Measurements from ENCODE around the gene ECT2L.
"Not testable (repeated sequence)": the region's sequence is repeated elsewhere in the genome, so short reads cannot be mapped to it uniquely, and the experiment has no call there.

ECT2L gene

GRCh38 chr6:138865480-138866109 is 69.7 kb downstream of the ECT2L start:
- no peak for DNase-seq

DNA sequence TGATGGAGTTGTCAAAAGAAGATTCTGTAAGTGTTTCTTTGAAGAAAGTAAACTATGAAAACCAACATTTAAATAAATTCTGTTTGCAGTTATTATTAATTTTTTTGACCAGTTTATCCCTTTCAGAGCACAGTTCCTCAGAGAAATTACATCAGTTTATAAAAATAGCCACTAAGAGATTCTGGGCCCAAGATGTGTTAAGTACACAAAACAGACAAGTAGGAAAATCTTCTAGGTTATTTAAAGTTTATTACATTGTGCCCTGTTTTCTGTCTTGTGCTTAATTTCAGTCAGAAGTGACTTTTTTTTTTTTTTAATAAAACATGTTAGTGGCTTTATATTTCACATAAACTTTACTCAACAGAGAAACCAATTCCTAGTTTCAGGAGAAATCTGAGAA is 72.3 kb downstream of the ECT2L start:
- DNase-seq = no peak

DNA sequence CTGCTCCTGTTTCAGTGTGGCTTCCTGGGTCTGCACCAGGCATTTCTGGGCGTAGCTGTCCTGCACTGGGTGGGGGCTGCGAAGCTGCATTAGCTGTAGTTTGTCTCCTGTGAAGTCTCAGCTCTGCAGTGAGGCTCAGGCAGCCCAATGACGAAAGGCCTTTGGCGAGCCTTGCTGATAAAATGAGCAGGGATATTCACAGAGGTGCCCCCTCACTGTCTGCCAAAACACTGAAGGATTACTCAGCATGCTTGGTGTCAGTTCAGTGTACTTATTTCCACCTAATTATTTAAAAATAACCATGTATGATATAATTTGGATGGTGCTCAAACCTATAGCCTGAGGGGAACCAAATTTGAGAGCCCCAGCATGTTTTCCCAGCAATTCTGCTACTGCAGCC is 73.5 kb downstream of the ECT2L start:
- peak; percentile 22 to 48 for DNase-seq

GRCh38 chr6:138873191-138873590 is 77.3 kb downstream of the ECT2L start:
- no peak for DNase-seq

- no peak for DNase-seq
These were observed 86.6 kb downstream of the ECT2L start for GRCh38 chr6:138882369-138883017.

GRCh38 chr6:138885156-138885819 is 89.4 kb downstream of the ECT2L start:
- DNase-seq = no peak

DNA sequence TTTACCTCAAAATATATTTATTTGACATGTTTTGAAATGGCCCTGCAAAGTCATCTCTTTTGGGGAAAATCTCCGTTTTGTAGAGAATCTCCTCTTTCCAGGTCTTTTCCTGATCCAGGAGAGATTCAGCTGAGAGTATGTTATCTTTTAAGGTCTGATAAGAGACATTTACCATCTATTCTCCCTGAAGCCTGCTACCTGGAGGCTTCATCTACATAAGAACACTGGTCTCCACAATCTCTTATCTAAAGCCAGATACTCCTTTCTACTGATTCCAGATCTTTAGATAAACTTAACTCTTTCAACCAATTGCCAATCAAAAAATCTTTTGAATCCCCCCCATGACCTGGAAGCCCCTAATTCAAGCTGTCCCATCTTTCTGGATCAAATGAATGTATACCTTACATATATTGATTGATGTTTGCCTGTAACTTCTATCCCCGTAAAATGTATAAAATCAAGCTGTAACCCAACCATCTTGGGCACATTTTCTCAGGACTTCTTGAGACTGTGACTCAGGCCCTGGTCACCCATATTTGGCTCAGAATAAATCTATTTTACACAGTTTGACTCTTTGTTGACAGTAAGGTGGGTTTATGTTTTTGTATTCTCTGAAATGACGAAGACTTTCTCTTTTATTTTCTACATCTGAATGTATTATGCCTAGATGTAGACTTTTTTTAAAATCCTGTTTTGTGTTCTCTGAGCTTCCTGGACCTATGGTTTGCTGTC is 95.5 kb downstream of the ECT2L start:
- DNase-seq = no peak

DNA sequence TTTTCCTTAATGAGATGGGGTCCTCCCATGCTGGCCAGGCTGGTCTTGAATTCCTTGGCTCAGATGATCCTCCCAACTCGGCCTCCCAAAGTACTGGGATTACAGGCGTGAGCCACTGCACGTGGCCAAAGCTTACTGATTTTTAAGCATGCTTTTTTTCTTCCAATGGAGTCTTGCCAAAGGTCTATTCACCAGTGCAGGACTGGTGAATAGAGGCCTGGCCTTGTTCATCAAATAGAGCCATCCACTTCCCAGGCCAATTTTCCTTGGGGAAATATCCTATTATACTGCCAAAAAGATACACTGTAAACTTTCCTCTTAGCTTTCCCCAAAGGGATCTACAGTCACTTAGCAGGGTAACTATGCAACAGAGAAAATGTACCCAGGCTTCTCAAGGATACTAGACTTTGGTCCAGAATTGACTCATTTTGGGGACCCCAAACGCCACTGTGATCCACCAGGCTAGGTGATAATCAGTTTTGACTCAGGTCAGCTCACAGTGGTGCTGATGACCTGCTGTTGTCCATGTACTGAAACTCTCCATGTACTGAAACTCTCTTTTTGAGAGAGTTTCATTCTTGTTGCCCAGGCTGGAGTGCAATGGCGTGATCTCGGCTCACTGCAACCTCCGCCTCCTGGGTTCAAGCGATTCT is 100.3 kb downstream of the ECT2L start:
- DNase-seq = no peak

DNA sequence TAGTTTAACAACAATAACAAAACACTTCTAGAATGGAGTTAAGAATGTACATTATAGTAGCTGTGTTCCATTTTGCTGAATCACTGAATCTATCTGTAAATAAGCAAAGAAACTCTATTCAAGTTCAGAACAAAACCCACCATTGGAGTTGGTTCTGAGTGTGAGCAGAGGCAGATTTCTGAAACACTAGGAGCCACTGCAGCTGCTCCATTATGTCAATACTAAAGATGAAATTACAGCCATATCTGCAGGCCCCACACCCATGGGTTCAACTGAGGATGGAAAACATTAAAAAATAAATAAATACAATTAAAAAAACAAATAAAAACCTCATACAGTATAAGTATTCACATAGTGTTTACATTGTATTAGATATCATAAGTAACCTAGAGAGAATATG is 101.1 kb downstream of the ECT2L start:
- no peak for DNase-seq

DNA sequence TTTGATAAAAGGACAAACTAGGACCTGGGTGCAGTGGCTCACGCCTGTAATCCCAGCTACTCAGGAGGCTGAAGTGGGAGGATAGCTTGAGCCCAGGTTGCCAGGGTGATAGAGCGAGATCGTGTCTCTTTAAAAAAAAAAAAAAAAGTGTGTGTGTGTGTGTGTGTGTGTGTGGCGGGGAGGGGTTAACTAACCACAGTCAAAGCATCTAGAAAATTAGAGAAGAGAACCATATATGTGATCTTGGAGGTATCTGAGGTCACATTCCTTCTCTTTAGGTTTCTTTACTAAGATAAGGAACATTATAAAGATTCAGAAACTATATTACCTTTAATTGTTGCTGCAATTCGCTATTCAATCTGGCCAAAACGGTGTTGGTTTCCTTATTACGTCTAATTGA is 111.3 kb downstream of the ECT2L start:
- DNase-seq = no peak

- no peak for DNase-seq
These were observed 113.6 kb downstream of the ECT2L start for GRCh38 chr6:138909511-138909910.

GRCh38 chr6:138909975-138910374 is 114.1 kb downstream of the ECT2L start:
- DNase-seq = no peak

GRCh38 chr6:138912308-138912707 is 116.4 kb downstream of the ECT2L start:
- DNase-seq = no peak

- DNase-seq = no peak
These were observed 118.8 kb downstream of the ECT2L start for GRCh38 chr6:138914701-138915100.

- no peak for DNase-seq
These were observed 125.0 kb downstream of the ECT2L start for GRCh38 chr6:138920906-138921305.

GRCh38 chr6:138923561-138923960 is 127.7 kb downstream of the ECT2L start:
- DNase-seq = no peak

- DNase-seq = no peak
These were observed 129.9 kb downstream of the ECT2L start for GRCh38 chr6:138925806-138926205.

DNA sequence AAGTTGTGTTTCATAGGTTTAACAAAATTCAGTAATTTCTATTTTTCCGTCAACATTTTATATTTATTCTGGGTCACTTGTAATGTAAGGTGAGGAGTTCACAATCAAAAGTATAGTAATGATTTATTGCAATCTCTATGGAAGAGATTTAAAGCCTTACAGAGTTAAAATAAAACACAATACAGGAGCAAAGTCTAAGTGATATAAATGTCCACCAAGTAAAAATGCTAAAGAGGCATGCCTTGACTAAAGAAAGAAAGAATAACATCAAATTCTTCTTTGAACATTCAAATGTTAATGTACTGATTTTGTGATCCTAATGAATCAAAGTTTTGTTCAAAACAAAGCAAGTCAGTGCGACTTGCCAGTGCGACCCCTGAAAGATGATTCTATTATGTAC is 130.7 kb downstream of the ECT2L start:
- no peak for DNase-seq

DNA sequence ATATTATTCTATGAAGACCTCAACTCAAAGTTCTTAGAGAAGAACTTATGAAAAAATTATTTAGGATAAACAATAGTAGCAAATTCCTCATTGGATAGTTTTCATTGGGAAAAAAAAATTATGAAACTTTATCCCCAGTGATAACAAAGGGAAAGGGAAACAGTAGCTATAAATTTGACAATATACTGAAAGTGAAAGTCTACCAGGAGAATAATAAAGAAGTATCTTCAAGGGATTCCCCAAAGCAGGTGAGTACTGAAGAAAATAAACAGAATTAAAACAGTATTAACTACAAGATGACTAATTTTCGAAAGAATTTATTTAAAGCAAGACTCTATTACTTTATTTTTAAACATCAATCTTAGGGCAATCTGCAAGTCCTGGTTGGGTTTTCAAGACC is 135.8 kb downstream of the ECT2L start:
- no peak for DNase-seq

DNA sequence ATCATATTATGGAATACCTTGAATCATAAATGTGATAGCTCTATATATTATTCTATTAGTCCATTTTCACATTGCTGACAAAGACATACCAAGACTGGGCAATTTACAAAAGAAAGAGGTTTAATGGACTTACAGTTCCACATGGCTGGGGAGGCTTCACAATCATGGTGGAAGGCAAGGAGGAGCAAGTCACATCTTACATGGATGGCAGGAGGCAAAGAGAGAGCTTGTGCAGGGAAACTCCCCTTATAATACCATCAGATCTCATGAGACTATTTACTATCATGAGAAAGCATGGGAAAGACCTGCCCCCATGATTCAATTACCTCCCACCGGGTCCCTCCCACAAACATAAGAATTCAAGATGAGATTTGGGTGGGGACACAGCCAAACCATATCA is 141.0 kb downstream of the ECT2L start:
- DNase-seq = not testable (repeated sequence)

DNA sequence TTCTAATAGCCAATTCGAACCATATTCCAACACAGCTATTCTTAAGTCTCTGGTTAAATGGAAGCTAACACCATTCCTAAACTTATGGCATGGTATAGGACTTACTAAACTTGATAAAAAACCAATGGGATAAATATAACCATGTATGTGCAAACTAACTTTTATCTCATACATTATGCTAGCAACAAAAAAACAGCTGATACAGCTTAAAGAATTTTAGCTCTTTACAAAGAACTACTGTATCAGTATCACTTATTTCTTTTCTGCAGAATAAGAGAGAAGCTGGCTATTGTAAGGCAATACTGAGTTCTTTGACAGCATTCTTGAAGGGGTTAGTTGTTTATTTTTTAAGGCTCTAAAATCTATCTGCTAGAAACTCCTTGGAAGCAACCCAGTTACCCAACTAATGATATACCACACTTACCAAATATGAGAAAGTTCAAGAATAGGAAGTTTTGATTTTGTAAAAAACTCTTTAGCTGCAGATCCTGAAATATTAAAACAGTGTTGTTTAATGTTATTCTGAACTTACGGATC is 147.3 kb downstream of the ECT2L start:
- DNase-seq = no peak

- DNase-seq = no peak
These were observed 148.5 kb downstream of the ECT2L start for GRCh38 chr6:138944412-138944811.

DNA sequence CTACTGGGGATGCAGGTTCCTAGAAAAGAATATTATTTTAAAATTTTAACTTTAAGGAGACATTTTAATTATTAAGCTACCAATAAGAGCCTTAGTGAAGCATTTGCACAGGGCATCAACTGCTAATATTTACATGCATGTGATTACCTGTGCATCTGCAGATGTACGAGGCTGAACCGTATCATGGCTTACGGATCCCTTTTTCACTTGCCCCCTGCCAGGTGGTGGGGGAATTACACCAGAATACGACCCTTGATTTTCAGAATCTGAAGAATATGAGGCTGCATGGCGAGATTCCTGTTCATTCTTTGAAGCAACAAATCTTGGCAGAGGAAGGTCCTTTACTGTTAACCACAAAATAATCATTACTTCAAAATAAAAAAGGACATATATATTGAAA is 149.5 kb downstream of the ECT2L start:
- DNase-seq = no peak
